BLaER1 treated with 17β-estradiol and CSF1 and Interleukin-3, amounts not matched to agents 10 nM and 100 nM (cell line): Measurements from ENCODE around the gene RABGAP1L.
A peak's percentile ranks its signal among the peaks of the same experiment; 100 is the strongest.

Experiments
- H3K27ac ChIP-seq, 11 experiments: shearing (Covaris generic); formaldehyde crosslinking; 2 replicates each; pipeline ENCODE4 v1.8.1; 2022
- H3K27me3 ChIP-seq, 11 experiments: shearing (Covaris generic); formaldehyde crosslinking; 2 replicates each; pipeline ENCODE4 v1.8.1; 2022
- H3K36me3 ChIP-seq, 11 experiments: shearing (Covaris generic); formaldehyde crosslinking; 2 replicates each; pipeline ENCODE4 v1.8.1; 2022
- H3K4me1 ChIP-seq, 10 experiments: shearing (Covaris generic); formaldehyde crosslinking; 2 replicates each; pipeline ENCODE4 v1.8.1; 2022
- H3K4me2 ChIP-seq, 11 experiments: shearing (Covaris generic); formaldehyde crosslinking; 2 replicates each; pipeline ENCODE4 v1.8.1; 2022
- H3K4me3 ChIP-seq, 10 experiments: shearing (Covaris generic); formaldehyde crosslinking; 2 replicates each; pipeline ENCODE4 v1.8.1; 2022
- H3K9ac ChIP-seq, 11 experiments: shearing (Covaris generic); formaldehyde crosslinking; 2 replicates each; pipeline ENCODE4 v1.8.1; 2022
- H3K9me3 ChIP-seq, 11 experiments: shearing (Covaris generic); formaldehyde crosslinking; replicated peaks in 1 of 11; 2 replicates each; pipeline ENCODE4 v1.8.1; 2022
- H4K20me1 ChIP-seq, 11 experiments: shearing (Covaris generic); formaldehyde crosslinking; 2 replicates each; pipeline ENCODE4 v1.8.1; 2022
- Cebpa-rat ChIP-seq, 11 experiments: shearing (Covaris generic); IDR thresholded peaks; 2 replicates each; pipeline ENCODE4 v1.8.1; 2022

Gene RABGAP1L

DNA sequence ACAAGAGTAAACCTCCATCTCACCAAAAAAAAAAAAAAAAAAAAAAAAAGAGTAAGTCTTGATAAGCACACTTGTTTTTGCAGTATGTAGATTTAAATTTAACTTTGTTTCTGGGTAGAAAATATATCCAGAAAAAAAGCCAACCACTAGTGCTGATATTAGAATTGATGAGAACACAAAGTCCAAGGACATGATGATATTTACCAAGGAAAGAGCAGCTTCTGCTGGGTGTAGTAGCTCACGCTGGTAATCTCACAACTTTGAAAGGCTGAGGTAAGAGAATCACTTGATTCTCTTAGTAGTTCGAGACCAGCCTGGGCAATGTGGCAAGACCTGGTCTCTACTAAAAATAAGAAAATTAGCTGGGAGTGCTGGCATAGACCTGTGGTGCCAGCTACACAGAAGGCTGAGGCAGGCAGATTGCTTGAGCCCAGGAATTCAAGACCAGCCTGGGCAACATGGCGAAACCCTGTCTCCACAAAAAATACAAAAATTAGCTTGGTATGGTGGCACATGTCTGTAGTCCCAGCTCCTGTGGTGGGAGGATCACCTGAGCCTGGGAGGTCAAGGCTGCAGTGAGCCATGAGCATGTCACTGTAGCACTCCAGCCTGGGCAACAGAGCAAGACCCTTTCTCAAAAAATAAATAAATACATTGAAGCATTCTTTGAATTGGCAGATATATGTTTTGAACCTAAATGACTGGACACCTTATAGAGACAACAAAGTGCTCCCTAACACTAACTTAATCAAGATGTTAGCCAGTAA, 776.8 kb downstream of the RABGAP1L start:
- TF ChIP-seq Cebpa-rat (IDR thresholded peaks at IDR 0.05): no peak
- H3K27ac ChIP-seq: no peak overlapping the region
- H4K20me1 ChIP-seq: no peaks in the 10 kb centered on the region

DNA sequence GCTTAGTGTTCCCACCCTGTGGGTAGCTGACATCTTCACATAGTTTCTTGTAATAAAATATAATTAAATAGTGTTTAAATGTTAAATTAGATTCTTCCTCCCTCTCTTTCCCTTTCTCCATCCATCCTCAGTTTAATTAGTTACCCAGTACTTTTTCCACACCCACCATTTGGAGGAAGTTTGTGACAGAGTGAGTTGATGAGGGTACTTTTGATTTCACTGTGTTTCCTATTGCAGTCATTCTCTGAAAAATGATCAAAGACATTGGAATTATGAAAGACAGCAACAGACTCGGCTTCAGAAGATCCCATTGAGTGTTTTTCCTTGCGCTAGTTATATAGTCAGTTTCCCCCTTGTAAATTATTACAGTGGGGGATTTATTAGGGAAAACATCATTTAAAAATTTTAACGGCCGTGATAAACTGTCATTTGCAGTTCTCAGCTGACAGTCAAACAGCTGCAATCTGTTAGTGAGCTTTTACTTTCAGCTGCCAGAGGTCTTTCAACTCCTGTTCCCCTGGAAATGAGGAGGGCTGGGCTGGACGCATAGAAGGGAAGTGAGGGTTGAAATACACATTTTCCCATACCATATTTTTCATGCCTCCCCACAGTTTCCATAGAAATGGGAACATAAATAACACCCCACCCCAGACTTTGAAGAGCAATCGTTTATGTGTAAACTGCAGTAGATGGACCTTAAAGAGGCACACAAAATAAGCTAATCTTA, 779.1 kb downstream of the RABGAP1L start:
- no peak for TF ChIP-seq Cebpa-rat (IDR thresholded peaks at IDR 0.05)
- peak overlapping the region; percentile 47 to 68 (median 55); a peak in 21 of 22 replicates for H3K27ac ChIP-seq
- peak overlapping the region; percentile 21 to 64 (median 48); a peak in 19 of 22 replicates for H3K9ac ChIP-seq
- H3K9me3 ChIP-seq: no peaks in the 10 kb centered on the region
- 0 out of 22 replicates have a peak, but pooled peaks cover 0 to 3% (median 0%) of the 10 kb centered on the region in 11 experiments for H3K36me3 ChIP-seq
- peak overlapping the region; percentile 57 to 86 (median 73) for H3K4me2 ChIP-seq
- H4K20me1 ChIP-seq: no peaks in the 10 kb centered on the region
- peak overlapping the region in 8 of 10 experiments; percentile 2 to 36 (median 18); a peak in 6 of 20 replicates for H3K4me3 ChIP-seq
- no peaks in the 10 kb centered on the region for H3K27me3 ChIP-seq
- peaks cover 17 to 36% (median 33%) of the 10 kb centered on the region in 10 experiments for H3K4me1 ChIP-seq

More for the DNA sequence above, 776.8 kb downstream of the RABGAP1L start:
- H3K4me3 ChIP-seq: no peak overlapping the region
- no peaks in the 10 kb centered on the region for H3K27me3 ChIP-seq
- peaks cover 17 to 20% (median 18%) of the 10 kb centered on the region in 10 experiments for H3K4me1 ChIP-seq
- no peak overlapping the region for H3K9ac ChIP-seq
- H3K4me2 ChIP-seq: no peak overlapping the region
- no peaks in the 10 kb centered on the region for H3K9me3 ChIP-seq
- H3K36me3 ChIP-seq: 0 out of 22 replicates have a peak, but pooled peaks cover 0 to 3% (median 0%) of the 10 kb centered on the region in 11 experiments

DNA sequence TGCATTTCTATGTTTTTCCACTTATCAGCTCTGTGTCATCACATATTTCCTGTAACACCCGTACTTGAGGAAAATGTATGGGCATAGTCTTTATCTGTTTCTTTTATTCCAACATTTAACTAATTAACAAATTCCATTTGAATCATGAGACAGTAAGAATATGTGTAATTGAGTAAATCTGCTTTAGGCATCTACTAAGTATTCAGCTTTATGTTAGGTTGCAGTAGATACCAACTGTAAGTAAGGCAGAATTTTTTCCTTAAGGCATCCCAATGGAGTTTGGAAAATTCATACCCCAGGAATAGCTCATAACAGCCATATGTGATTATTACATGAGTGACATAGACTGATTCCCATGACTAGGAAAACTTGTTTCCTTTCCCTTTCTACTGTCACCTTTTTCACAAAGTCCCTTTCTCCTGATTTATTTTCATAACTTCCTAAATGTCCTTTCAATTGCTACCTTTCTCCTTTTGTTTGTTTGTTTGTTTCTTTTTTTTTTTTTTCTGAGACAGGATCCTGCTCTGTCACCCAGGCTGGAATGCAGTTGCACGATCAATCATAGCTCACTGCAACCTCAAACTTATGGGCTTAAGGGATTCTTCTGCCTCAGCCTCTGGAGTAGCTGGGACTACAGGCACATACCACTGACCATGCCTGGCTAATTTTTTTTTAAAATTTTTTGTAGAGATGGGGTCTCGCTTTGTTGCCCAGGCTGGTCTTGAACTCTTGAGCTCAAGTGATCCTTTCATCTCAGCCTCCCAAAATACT, 780.6 kb downstream of the RABGAP1L start:
- Histone ChIP-seq H3K4me2 (no peak overlapping the region), H3K9me3 (no peaks in the 10 kb centered on the region), H3K36me3 (0 out of 22 replicates have a peak, but pooled peaks cover 0 to 3% (median 0%) of the 10 kb centered on the region in 11 experiments), H4K20me1 (no peaks in the 10 kb centered on the region), H3K9ac (no peak overlapping the region), H3K27ac (no peak overlapping the region; a peak in 1 of 22 replicates), H3K4me3 (no peak overlapping the region), H3K27me3 (no peaks in the 10 kb centered on the region), H3K4me1 (peaks cover 17 to 39% (median 33%) of the 10 kb centered on the region in 10 experiments)
- TF ChIP-seq Cebpa-rat (IDR thresholded peaks at IDR 0.05): no peak

DNA sequence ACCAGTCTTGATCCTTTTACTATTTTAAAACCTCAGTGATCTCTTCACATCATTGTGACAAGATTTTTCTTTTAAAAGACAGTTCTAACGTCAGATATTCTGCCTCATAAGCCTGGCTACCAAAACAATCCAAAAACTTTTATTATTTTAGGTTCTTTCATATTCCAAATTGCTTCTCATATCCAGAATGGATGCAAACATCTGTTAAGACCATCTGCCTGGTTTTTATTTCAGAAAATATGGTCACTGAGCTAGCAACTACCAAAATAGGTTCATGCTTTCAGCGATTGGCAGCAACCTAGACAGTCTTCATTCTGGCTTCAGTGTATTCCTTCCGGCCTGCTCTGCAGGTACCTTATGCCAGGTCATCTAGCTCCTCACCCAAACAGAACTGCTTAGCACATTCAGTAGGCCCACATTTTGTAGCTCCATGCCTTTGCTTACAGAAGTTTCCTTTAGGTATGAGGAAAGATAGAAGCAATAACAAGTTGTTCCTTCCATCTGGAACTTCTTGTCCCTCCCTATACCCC, 781.4 kb downstream of the RABGAP1L start:
- H3K4me3 ChIP-seq: no peak overlapping the region
- no peak for TF ChIP-seq Cebpa-rat (IDR thresholded peaks at IDR 0.05)
- 0 out of 22 replicates have a peak, but pooled peaks cover 0 to 3% (median 0%) of the 10 kb centered on the region in 11 experiments for H3K36me3 ChIP-seq
- peaks cover 17 to 39% (median 33%) of the 10 kb centered on the region in 10 experiments for H3K4me1 ChIP-seq
- H3K27ac ChIP-seq: no peak overlapping the region; a peak in 1 of 22 replicates
- H3K9me3 ChIP-seq: no peaks in the 10 kb centered on the region
- no peak overlapping the region for H3K4me2 ChIP-seq
- H4K20me1 ChIP-seq: no peaks in the 10 kb centered on the region
- no peaks in the 10 kb centered on the region for H3K27me3 ChIP-seq
- H3K9ac ChIP-seq: no peak overlapping the region

DNA sequence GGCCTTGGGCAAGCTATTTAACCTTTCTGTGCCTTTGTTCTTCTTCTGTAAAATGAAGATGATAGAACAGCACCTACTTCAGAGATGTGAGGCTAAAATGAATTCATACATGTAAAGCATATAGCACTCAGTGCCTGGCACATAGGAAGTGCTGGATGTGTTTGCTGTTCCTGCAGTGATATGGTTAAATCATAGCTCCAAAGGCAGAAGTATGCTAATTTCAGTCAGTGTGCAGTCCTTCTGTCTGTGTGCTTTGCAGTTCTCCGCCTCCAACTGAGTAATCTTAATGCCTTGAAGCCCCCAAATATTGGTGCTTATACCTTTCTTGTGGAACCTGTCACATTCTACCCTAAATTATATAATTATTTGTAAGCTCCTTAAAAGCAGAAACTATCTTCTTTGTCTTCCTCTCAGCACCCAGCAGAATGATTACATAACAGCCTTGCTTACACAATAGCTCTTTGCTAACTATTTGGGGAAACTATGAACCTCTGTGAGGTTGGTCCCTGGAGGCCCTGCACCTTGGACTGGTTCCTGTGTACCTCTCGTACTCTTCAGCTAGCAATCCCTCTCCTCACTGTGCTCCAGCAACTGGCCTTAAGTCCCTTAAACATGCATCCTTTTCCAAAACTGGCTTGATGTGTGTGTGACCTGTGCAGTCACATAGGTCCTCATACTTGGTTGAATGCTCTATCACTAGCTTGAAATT, 783.4 kb downstream of the RABGAP1L start:
- Histone ChIP-seq H3K4me3 (no peak overlapping the region), H3K27ac (peak overlapping the region in 6 of 11 experiments; percentile 14 to 38 (median 26); a peak in 7 of 22 replicates), H4K20me1 (no peaks in the 10 kb centered on the region), H3K4me2 (peak overlapping the region; percentile 6 to 70 (median 57); a peak in 20 of 22 replicates), H3K9me3 (no peaks in the 10 kb centered on the region), H3K27me3 (no peaks in the 10 kb centered on the region), H3K9ac (peak overlapping the region in 1 of 11 experiments; percentile 14; a peak in 1 of 22 replicates), H3K36me3 (0 out of 22 replicates have a peak, but pooled peaks cover 0 to 3% (median 0%) of the 10 kb centered on the region in 11 experiments), H3K4me1 (peaks cover 16 to 39% (median 32%) of the 10 kb centered on the region in 10 experiments)
- TF ChIP-seq Cebpa-rat (IDR thresholded peaks at IDR 0.05): peak in 7 of 11 experiments; percentile 29 to 48 (median 37); a peak in 4 of 22 replicates

DNA sequence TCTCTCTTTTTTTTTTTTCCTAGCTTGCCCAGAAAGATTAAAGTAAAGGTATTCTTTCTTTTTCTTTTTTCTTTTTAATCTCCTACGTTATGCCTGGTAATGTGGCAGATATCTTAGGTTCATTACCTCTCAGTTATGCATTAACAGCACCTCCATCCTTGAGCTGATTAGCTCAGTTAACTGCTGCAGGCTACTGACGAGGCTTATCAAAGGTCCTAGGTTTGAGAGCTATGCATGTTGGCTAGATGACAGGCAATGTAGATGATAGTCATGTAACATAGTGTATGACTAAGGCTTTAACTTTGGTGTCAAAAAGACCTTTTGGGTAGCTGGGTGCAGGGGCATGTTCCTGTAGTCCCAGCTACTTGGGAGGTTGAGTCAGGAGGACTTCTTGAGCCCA, 786.7 kb downstream of the RABGAP1L start:
- no peak overlapping the region for H3K27ac ChIP-seq
- H3K36me3 ChIP-seq: no peaks in the 10 kb centered on the region
- H3K4me3 ChIP-seq: no peak overlapping the region
- TF ChIP-seq Cebpa-rat (IDR thresholded peaks at IDR 0.05): no peak
- no peak overlapping the region for H3K9ac ChIP-seq
- H3K4me2 ChIP-seq: no peak overlapping the region
- no peaks in the 10 kb centered on the region for H3K27me3 ChIP-seq
- peaks cover 0 to 22% (median 13%) of the 10 kb centered on the region in 10 experiments; a peak in 18 of 20 replicates for H3K4me1 ChIP-seq
- H4K20me1 ChIP-seq: no peaks in the 10 kb centered on the region
- H3K9me3 ChIP-seq: no peaks in the 10 kb centered on the region

DNA sequence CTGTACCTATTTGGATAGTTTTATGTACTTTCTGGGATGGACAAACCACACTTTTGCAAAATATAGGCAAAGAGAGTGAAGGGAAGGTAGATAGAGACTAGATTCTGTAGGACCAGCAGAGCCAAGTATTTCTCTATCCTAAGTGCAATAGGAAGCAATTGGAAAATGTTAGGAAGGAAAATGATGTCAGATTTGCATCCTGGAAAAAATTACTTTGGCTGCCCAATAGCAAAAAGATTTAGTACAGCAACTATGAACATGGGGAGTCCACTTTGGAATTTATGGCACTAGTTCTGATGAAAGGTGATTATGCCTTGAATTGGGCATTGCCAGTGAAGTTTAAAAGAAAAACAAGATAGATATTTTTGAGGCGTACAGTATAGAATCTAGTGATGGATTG, 789.7 kb downstream of the RABGAP1L start:
- peaks cover 6 to 10% (median 9%) of the 10 kb centered on the region in 10 experiments; a peak in 17 of 20 replicates for H3K4me1 ChIP-seq
- H3K27me3 ChIP-seq: no peaks in the 10 kb centered on the region
- H3K4me3 ChIP-seq: no peak overlapping the region
- no peak overlapping the region for H3K27ac ChIP-seq
- H3K9ac ChIP-seq: no peak overlapping the region
- no peak overlapping the region for H3K4me2 ChIP-seq
- no peaks in the 10 kb centered on the region for H3K36me3 ChIP-seq
- no peak for TF ChIP-seq Cebpa-rat (IDR thresholded peaks at IDR 0.05)
- no peaks in the 10 kb centered on the region for H3K9me3 ChIP-seq
- no peaks in the 10 kb centered on the region for H4K20me1 ChIP-seq

DNA sequence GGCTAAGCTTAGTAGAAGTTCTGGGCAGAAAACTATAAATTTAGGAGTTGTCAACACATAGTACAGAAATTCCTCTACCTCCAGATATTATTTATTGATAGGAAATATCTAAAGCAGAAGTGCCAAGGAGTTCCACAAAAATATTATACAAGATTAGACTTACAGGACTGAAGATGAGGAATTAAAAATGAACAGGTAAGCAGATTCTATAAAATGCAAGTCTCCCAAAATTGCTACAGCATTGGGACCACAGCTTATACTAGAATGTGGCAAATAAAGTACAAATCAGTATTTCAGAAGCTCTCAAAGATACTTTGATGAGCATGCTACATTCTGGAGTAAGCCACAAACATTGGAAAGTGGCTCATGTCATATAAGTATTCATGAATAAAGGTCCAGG, 790.3 kb downstream of the RABGAP1L start:
- H3K4me1 ChIP-seq: peaks cover 11 to 16% (median 15%) of the 10 kb centered on the region in 10 experiments
- TF ChIP-seq Cebpa-rat (IDR thresholded peaks at IDR 0.05): no peak
- H3K36me3 ChIP-seq: no peaks in the 10 kb centered on the region
- no peaks in the 10 kb centered on the region for H4K20me1 ChIP-seq
- no peaks in the 10 kb centered on the region for H3K9me3 ChIP-seq
- H3K27ac ChIP-seq: no peak overlapping the region
- no peak overlapping the region for H3K9ac ChIP-seq
- no peaks in the 10 kb centered on the region for H3K27me3 ChIP-seq
- H3K4me2 ChIP-seq: no peak overlapping the region
- H3K4me3 ChIP-seq: no peak overlapping the region
